HG02678 (cell line): ENCODE data around the gene PLEKHB2.
"Not testable (repeated sequence)": the region's sequence is repeated elsewhere in the genome, so short reads cannot be mapped to it uniquely, and the experiment has no call there.

ENCODE experiments used
- ATAC-seq: cut with Tn5 transposase; IDR thresholded peaks from one replicate; pipeline ENCODE4 v1.9.1; 2021; ENCODE audit warnings: mild to moderate bottlenecking, moderate library complexity; ENCODE audit not compliant: unreplicated experiment

The PLEKHB2 gene

DNA sequence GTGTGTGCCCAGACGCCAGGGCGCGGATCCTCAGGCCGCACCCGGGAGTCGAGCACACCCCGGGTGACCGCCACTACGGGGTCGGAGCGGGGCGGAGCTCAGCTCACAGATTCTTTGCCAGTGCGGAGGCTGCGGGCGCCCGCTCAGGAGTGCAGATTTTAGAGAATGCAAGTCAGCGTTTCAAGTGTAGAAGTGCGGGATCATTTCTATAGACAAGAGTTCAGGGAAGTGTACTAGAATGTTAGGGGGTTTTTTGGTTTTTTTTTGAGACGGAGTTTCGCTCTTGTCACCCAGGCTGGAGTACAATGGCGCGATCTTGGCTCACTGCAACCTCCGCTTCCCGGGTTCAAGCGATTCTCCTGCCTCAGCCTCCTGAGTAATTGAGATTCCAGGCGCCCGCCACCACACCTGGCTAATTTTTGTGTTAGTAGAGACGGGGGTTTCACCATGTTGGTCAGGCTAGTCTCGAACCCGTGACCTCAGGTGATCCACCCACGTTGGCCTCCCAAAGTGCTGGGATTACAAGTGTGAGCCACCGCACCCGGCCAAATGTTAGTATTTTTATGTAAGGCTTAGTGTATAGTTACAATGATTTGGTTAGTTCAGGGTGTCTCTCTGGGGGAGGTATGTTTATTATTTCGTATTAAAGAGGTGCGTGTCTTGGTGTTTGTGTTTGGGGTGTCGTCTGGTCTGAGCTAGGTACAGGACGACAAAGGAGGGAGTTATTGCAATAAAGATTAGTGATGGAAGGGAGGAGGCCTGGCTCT, 11.3 kb upstream of the PLEKHB2 start:
- peak; percentile 73 for ATAC-seq

GRCh38 chr2:131094463-131095281, 10.5 kb upstream of the PLEKHB2 start:
- ATAC-seq = no peak

- no peak for ATAC-seq
Observed at GRCh38 chr2:131103165-131103564, 2.0 kb upstream of the PLEKHB2 start.

- peak; percentile 67 for ATAC-seq
Observed at GRCh38 chr2:131104487-131105155, 515 bp upstream of the PLEKHB2 start.

GRCh38 chr2:131105950-131106801, 1.0 kb downstream of the PLEKHB2 start:
- peak; percentile 36 for ATAC-seq

GRCh38 chr2:131112529-131112928, 7.4 kb downstream of the PLEKHB2 start:
- no peak for ATAC-seq

GRCh38 chr2:131113566-131114227, 8.6 kb downstream of the PLEKHB2 start:
- no peak for ATAC-seq

DNA sequence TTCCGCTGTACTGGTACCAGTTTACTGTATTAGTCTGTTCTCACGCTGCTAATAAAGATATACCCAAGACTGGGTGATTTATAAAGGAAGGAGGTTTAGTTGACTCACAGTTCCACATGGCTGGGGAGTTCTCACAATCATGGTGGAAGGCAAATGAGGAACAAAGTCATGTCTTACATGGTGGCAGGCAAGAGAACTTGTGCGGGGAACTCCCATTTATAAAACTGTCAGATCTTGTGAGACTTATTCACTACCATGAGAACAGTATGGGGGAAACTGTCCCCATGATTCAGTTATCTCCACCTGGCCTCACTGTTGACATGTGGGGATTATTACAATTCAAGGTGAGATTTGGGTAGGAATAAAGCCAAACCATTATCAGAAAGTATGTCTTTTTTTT, 9.8 kb downstream of the PLEKHB2 start:
- not testable (repeated sequence) for ATAC-seq

- ATAC-seq = no peak
Observed at GRCh38 chr2:131115752-131116151, 10.6 kb downstream of the PLEKHB2 start.

- ATAC-seq = no peak
Observed at GRCh38 chr2:131120815-131121317, 15.7 kb downstream of the PLEKHB2 start.

GRCh38 chr2:131121464-131121863, 16.3 kb downstream of the PLEKHB2 start:
- no peak for ATAC-seq

DNA sequence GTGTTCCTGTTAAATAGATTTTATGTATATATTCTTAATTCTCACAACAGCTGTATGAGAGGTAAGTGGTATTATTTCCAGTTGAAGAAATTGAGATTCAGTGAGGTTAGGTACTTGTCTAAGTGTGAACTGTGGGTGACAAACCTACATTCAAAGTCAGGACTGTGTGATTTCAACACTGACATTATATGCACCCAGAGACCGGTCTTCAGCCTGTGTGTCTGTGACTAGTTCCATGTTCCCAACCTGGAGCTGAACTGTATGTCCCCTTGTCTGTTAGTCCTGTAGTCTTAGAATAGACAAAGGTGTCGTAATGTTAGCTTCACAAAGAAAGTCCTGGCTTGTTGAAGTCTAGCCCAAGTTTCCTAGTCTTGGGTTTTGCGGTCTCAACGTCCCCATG, 17.4 kb downstream of the PLEKHB2 start:
- ATAC-seq = no peak

GRCh38 chr2:131123192-131123591, 18.1 kb downstream of the PLEKHB2 start:
- ATAC-seq = no peak

GRCh38 chr2:131125195-131125757, 20.1 kb downstream of the PLEKHB2 start:
- ATAC-seq = no peak

- ATAC-seq = no peak
Observed at GRCh38 chr2:131126436-131126835, 21.3 kb downstream of the PLEKHB2 start.

GRCh38 chr2:131127076-131127475, 21.9 kb downstream of the PLEKHB2 start:
- ATAC-seq = no peak

DNA sequence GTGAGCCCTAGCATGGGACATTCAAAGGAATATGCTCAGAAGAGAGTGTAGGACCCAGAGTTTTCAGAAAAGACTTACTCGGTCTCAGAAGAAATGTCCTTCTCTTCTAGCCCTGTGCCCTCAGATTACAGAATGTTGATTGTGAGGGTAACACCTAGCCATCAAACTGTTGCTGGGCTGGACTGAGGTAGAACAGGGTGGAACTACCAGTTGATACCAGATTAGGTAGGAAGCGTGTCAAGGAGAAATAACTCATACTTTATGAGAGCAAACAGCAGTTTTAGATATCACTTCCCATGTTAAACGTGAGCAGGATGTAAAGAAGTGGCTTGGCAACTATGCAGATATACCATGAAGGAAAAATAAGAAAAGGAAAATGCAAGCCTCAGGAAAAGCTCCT, 22.8 kb downstream of the PLEKHB2 start:
- ATAC-seq = no peak

DNA sequence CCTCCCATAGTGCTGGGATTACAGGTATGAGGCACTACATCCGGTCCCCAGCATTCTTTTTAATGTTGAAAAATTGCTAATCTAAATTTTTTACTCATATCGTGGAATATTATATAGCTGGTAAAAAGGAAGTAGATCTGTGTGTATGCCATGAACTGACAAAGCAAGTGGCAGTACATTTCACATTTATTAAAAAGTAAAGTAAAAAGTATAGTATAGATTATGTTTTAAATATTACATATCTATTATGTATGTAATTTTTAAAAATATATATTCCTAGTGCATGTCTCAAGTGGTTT, 25.1 kb downstream of the PLEKHB2 start:
- ATAC-seq = no peak

GRCh38 chr2:131132729-131133128, 27.6 kb downstream of the PLEKHB2 start:
- no peak for ATAC-seq

GRCh38 chr2:131140581-131140980, 35.4 kb downstream of the PLEKHB2 start:
- no peak for ATAC-seq
